Cardiac ventricle fibroblast (primary cell): ENCODE measurements around the gene CCNG2. TPM values are rescaled to one million over a fixed set of nuclear protein-coding genes. Genes with fewer than 3 reads are reported as not detected.

Source experiments
- total RNA-seq: library from RNA; depleted of rRNA; stranded (reverse); fragments of >200 nt; gene quantifications from 2 replicates; pipeline ENCODE4 v1.2.3, GENCODE V29; 2015

Gene CCNG2, protein sequence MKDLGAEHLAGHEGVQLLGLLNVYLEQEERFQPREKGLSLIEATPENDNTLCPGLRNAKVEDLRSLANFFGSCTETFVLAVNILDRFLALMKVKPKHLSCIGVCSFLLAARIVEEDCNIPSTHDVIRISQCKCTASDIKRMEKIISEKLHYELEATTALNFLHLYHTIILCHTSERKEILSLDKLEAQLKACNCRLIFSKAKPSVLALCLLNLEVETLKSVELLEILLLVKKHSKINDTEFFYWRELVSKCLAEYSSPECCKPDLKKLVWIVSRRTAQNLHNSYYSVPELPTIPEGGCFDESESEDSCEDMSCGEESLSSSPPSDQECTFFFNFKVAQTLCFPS
- 49.3 and 49.9 TPM in 2 replicates for total RNA-seq

GRCh38 chr4:77156912-77157858, at the start of gene CCNG2:
TSS of gene CCNG2 (plus strand) at chr4:77157207. CDS start at chr4:77158533, 1,326 bp downstream.

Other genes with a start within 250 kb of the CCNG2 start
- gene SEPTIN11, start 207.5 kb upstream of the CCNG2 start, total RNA-seq: 140 and 174 TPM in 2 replicates
- gene CCNI, start 81.2 kb upstream of the CCNG2 start, total RNA-seq: 236 TPM in 2 replicates